IPS-NIHi7 (cell line): Measurements from ENCODE around the gene APEH.

Experiments
- DNase-seq: peaks from one replicate; pipeline ENCODE4 v3.0.0; 2012; ENCODE audit warnings: mixed read lengths; ENCODE audit errors: extremely low spot score

APEH gene

DNA sequence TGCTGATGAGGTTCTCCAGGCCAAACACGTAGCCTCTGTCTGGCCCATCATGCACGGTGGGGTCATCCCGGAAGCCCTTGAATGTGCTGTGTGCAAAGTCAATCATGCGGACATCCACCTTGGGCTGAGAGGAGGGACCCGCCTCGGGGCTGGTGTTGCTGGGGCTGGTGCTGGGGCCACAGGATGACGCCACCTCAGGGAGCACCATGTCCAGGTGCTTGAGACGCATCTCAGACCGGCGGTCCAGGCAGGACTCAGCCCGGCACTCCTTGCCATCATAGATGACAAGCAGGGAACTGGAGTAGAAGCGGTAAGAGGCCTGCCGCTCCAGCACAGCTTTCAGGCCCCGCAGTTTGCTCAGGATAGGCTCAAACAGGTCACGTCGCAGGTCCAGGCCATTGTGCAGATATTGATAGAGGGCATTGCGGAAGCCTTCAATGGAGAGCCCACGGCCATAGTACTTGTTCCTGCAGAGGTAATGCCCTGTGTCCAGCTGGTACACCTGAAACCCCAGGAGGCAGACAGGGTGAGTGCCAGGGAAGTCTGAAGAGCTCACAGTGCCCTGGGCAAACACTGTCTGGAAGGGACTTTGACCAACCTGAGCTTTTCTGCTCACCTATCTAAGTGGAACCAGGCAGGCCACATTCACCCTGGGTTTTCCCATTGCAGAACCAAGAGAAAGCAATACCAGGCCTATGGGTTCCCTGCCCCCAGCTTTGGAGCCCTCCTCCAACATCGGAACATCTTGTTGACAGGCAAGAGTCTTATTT is 53.2 kb downstream of the APEH start:
- no peak for DNase-seq

DNA sequence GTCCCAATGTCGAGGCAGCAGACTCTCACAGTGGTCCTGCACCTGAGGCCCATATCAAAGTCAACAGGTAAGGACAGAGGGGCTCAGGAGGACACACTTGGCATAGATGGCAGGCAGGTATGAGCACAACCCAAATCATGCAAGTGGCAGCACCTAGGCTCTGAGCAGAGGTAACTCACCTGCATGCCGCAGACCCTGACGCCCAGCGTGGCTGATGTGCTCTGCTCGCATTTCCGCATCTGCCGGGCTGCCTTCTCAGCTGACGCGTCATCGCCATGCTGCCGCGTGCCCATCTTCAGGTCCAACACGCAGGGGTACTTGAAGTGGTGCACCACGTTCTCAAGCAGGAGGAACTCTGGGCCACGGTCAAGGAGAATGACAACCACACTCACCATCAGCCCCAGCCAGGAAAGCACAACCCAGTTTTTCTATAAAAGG is 53.8 kb downstream of the APEH start:
- no peak for DNase-seq

DNA sequence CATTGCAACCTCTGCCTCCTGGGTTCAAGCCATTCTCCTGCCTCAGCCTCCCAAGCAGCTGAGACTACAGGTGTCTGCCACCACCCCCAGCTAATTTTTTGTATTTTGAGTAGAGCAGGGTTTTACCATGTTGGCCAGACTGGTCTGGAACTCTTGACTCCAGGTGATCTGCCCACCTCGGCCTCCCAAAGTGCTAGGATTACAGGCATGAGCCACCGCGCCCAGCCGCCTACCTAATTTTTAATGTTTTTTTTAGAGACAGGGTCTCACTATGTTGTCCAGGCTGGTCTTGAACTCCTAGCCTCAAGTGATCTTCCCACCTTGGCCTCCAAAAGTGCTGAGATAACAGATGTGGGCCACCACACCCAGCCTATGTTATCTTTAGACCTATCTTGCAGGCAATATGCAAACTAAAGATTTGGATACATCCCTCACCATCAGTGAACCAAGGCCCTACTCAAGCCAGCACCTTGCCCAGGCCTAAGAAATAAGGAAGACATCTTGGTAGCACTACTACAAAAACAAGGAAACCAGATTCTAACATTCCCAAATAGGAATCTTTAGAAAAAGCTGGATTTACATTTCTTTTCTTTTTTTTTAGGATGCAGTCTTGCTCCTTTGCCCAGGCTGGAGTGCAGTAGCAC is 55.9 kb downstream of the APEH start:
- no peak for DNase-seq

DNA sequence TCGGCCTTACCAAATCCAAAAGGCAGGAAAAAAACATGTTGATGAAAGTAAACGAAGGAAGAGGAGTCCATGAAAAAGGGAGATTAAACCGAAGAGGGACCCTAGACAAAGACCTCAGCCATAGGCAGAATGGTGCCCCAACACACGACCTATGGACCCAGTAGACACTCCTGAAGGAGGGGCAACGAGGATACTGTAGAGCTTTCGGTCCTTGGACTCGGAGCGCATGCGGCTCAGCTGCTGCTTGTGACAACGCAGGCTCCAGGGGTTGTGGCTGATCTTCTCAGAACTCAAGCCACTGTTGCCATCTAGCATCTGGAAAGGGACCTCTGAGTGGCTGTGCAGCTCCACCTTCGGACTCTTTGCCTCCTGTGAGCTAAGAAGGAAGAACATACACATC is 58.4 kb downstream of the APEH start:
- no peak for DNase-seq

DNA sequence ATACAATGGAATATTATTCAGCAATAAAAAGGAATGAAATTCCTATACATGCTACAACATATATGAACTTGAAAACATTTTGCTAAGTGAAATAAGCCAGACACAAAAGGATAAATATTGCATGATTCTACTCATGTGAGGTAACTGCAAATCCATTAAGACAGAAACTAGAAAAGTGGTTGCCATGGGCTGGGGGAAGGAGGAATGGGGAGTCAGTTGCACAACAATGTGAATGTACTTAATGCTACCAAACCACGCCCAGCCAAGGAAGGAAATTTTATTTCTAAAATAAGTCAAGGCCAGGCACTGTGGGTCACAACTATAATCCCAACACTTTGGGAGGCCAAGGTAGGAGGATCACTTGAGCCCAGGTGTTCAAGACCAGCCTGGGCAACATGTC is 59.4 kb downstream of the APEH start:
- DNase-seq: no peak
